CD4-positive, alpha-beta T cell treated with Interleukin-6 for 4 hours (primary cell): ENCODE data around the gene BMERB1.
"Not testable (repeated sequence)": the region's sequence is repeated elsewhere in the genome, so short reads cannot be mapped to it uniquely, and the experiment has no call there.

Source experiments
- DNase-seq: peaks from one replicate; pipeline ENCODE4 v3.0.0-alpha.2; 2020; ENCODE audit warnings: mixed read lengths

Gene BMERB1

DNA sequence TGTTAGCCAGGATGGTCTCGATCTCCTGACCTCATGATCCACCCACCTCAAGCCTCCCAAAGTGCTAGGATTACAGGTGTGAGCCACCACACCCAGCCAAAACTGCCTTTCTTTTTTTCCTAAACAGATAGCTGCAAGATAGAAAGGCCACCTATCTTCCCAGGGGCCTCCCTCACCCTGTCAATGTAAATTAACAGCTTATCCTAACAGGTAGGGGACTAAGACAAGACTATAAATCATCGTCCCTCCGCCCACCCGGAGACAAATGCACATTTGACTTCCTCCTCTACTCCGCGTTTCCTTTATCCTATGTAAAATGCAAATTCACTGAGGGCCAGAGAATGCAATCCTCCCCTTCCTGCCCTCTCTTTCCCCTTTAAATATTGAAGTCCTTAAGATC is 137.2 kb downstream of the BMERB1 start:
- DNase-seq, result no peak

- DNase-seq, result no peak
These were observed 138.1 kb downstream of the BMERB1 start for GRCh38 chr16:15572329-15573001.

GRCh38 chr16:15573274-15573895 is 139.0 kb downstream of the BMERB1 start:
- no peak for DNase-seq

- DNase-seq, result not testable (repeated sequence)
These were observed 139.7 kb downstream of the BMERB1 start for GRCh38 chr16:15573896-15574613.

DNA sequence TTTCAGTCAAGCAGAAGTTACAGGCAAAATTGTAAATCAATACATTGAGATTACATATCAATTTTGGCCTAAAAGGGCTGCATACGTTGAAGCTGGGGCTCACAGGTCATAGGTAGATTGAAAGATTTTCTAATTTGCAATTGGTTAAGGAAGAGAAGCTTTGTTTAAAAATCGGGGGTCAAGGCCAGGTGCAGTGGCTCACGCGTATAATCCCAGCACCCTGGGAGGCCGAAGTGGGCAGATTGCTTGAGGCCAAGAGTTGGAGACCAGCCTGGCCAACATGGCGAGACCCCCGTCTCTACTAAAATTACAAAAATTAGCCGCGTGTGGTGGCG is 140.2 kb downstream of the BMERB1 start:
- no peak for DNase-seq

GRCh38 chr16:15575293-15576049 is 141.1 kb downstream of the BMERB1 start:
- DNase-seq, result no peak

DNA sequence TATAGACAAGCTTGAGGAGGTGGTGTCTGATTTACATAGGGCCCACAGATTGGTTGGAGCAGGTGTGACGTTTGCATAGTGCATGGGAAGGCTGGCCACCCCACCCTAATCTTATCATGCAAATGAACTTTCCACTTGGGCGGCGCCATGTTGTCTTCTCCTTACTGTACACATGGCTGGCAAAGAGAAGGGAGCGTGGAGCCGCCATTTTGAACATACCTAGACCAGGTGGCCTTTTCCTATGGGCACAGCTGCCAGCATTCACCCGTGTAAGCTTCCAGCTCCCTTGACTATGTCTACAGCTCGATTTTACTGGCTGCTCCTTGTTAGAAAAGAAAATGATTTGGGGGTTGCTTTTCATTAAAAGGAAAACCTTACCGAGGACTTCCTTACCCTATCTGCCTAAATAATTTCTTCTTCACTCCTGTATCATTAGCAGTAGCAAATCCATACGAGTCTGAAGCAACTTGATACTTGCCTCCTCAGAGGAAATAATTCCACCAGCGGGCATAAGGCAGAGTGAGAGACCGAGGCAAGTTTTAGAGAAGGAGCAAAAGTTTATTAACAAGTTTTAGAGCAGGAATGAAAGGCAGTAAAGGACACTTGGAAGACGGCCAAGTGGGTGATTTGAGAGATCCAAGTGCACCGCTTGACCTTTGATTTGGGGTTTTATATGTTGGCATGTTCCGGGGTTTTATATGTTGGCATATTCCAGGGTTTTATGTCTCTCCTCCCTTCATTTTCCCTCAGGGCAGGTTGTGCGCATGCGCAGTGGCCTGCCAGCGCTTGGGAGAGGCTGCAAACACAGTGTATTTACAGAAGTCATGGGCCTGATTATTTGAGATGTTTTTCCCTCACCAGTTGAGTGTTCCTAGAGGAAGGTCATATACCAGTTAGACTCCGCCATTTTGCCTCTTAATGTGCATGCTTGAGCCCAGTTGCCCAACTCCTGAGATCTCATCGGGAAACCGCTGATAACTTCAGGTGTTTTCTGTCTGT is 142.9 kb downstream of the BMERB1 start:
- DNase-seq, result no peak

- DNase-seq, result no peak
These were observed 144.4 kb downstream of the BMERB1 start for GRCh38 chr16:15578824-15579223.

DNA sequence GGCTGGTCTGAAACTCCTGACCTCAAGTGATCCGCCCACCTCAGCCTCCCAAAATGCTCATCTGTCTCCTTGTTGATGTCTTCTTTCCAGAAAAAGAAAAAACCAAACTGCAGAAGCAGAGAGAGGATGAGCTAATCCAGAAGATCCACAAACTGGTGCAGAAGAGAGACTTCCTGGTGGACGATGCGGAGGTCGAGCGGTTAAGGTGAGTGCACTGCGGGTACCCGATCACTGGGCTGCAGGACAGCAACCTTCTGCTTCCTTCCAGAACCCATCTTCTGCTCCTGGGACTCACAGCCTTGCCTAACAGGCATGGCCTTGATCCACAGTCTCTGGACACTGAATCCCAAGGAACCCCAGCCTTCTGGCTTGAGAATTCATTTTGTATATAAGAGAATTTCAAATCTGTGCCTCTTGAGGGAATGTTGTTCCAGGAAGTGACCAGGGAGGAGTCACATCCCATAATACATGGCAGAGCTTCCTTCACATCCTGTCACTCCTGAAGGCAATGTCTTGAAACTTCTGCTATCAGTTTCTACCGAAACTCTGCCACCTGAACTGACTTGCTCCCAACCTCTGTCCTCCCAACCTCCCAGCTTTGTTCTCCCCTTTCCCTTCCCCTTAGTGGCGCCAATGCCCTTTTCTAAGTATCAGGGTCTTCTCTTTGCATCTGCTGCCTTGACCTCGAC is 146.9 kb downstream of the BMERB1 start:
- DNase-seq, result no peak

- DNase-seq, result no peak
These were observed 149.1 kb downstream of the BMERB1 start for GRCh38 chr16:15583526-15583925.

GRCh38 chr16:15585956-15586355 is 151.6 kb downstream of the BMERB1 start:
- DNase-seq, result no peak

DNA sequence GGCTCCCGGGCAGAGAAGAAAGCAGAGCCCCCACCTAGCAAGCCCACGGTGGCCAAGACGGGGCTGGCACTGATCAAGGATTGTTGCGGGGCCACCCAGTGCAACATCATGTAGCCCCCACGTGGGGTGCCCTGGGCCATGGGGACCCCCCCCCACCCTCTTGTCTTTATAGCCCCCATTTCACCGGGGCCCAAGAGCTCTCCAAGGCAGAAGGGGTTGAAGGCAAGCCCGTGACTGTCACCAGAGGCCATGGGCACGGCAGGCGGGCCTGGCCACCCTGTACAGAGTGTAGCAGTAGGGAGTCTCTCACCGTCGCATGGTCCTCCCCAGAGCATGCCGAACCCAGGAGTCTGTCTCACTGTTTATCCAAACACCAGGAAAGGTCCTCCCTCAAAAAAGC is 152.3 kb downstream of the BMERB1 start:
- no peak for DNase-seq

- no peak for DNase-seq
These were observed 152.9 kb downstream of the BMERB1 start for GRCh38 chr16:15587152-15587825.

DNA sequence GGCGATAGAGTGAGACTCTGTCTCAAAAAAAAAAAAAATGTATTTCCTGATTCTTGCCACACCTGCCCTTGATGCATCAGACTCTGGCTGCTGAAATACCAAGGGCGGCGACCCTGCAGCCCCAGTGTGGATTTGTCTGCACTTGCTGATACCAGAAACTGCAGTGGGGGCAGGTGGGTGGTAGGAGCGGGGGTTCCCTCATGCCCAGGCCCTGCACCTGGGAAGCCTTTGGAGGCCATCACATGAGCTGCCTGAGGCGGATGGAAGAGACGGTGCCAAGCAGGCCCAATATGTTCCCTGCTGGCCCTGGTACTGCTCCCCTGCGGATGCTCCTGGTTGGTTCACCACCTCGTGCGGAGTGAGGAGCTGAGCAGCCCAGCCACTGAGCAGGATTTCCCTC is 157.9 kb downstream of the BMERB1 start:
- peak; percentile 72 for DNase-seq

- no peak for DNase-seq
These were observed 158.8 kb downstream of the BMERB1 start for GRCh38 chr16:15593235-15593634.

GRCh38 chr16:15594711-15595320 is 160.4 kb downstream of the BMERB1 start:
- no peak for DNase-seq

- no peak for DNase-seq
These were observed 162.7 kb downstream of the BMERB1 start for GRCh38 chr16:15597135-15597534.

- DNase-seq, result no peak
These were observed 163.6 kb downstream of the BMERB1 start for GRCh38 chr16:15597822-15598647.

DNA sequence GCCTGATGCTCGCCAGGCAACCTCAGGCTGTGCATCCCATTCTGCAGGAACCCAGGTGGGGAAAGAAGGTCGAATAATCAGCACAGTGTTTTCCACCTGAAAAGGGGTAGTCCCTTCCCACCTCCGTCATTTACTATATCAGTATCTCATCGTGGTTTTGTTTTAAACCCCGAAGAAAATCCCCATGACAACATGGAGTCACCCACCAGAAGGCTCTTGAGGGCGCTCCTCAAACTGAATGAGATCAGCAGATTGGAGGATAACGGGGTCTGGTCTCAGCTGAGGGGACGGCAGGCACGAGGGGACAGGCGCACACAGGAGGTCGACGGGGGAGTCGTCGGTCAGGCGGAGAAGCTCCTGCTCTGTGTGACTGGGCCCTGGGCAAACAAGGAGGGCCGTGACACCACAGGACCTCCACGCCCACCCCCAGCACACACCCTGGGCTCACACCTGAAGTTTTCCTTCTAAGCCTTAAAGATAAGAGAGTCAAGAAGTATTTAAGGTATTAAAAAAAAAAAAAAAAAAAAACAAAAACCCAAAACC is 164.3 kb downstream of the BMERB1 start:
- no peak for DNase-seq
